Common myeloid progenitor, CD34-positive (primary cell): ENCODE measurements around the gene IQCE.

Source experiments
- CTCF ChIA-PET: fragments of 350-600 bp; sonication (Branson Sonifier 250); formaldehyde crosslinking; loops from one replicate; lab custom pipeline; 2021; ENCODE audit warnings: antibody characterized with exemption; lab: Charles Lee
- POLR2A ChIA-PET: fragments of 350-600 bp; sonication (Branson Sonifier 250); formaldehyde crosslinking; loops from one replicate; lab custom pipeline; 2021; ENCODE audit warnings: antibody characterized with exemption; lab: Charles Lee
- DNase-seq, 3 donors: peaks; one replicate each; pipeline versions ENCODE4 v3.0.0 to v3.0.0-alpha.2; 2013
- H3K27ac ChIP-seq, 2 experiments: 1 replicate in 1 of 2; 2 replicates in 1 of 2; pipeline ENCODE4 v1.7.0; 2013; ENCODE audit warnings: inconsistent platforms in 2 of 2, low read length in 2 of 2, mild to moderate bottlenecking in 2 of 2, low read depth in 1 of 2, moderate library complexity in 1 of 2; ENCODE audit not compliant: severe bottlenecking in 2 of 2, insufficient read depth in 1 of 2, poor library complexity in 1 of 2
- H3K27me3 ChIP-seq, 5 experiments: replicated peaks in 2 of 5; 1 replicate in 3 of 5; 2 replicates in 2 of 5; pipeline versions ENCODE4 v1.6.1 to v1.7.0; 2013; ENCODE audit warnings: low read length in 4 of 5, mild to moderate bottlenecking in 2 of 5, moderate library complexity in 2 of 5, inconsistent platforms in 1 of 5; ENCODE audit not compliant: insufficient read depth in 5 of 5, control insufficient read depth in 4 of 5
- H3K36me3 ChIP-seq, 4 experiments: 1 replicate in 2 of 4; 2 replicates in 2 of 4; pipeline versions ENCODE4 v1.6.1 to v1.7.0; 2013; ENCODE audit warnings: low read length in 3 of 4, control low read depth in 1 of 4, mild to moderate bottlenecking in 1 of 4; ENCODE audit not compliant: control insufficient read depth in 4 of 4, insufficient read depth in 4 of 4
- H3K4me1 ChIP-seq, 4 experiments: 1 replicate in 3 of 4; 2 replicates in 1 of 4; pipeline versions ENCODE4 v1.6.1 to v1.7.1; 2013; ENCODE audit warnings: low read length in 3 of 4, mild to moderate bottlenecking in 3 of 4, control low read depth in 1 of 4, inconsistent platforms in 1 of 4, moderate library complexity in 1 of 4; ENCODE audit not compliant: control insufficient read depth in 4 of 4, insufficient read depth in 4 of 4; ENCODE audit errors: control extremely low read depth in 1 of 4
- H3K4me3 ChIP-seq, 7 experiments: 1 replicate in 4 of 7; 2 replicates in 3 of 7; pipeline versions ENCODE4 v1.5.1 to v1.7.0; 2013; ENCODE audit warnings: mild to moderate bottlenecking in 7 of 7, low read length in 6 of 7, moderate library complexity in 6 of 7, inconsistent platforms in 2 of 7, low read depth in 2 of 7, control low read depth in 1 of 7; ENCODE audit not compliant: insufficient read depth in 4 of 7, control insufficient read depth in 1 of 7; ENCODE audit errors: extremely low read depth in 1 of 7
- H3K9me3 ChIP-seq, 5 experiments: 1 replicate in 4 of 5; 2 replicates in 1 of 5; pipeline versions ENCODE4 v1.6.1 to v1.7.1; 2013; ENCODE audit warnings: low read length in 4 of 5, mild to moderate bottlenecking in 2 of 5, inconsistent platforms in 1 of 5, low read depth in 1 of 5, moderate library complexity in 1 of 5; ENCODE audit not compliant: control insufficient read depth in 4 of 5, insufficient read depth in 2 of 5; ENCODE audit errors: control extremely low read depth in 1 of 5
- WGBS: methylation state at CpG from one replicate; pipeline ENCODE4 v1.1.5; 2013; ENCODE audit not compliant: insufficient coverage; 5-methylcytosine and 5-hydroxymethylcytosine counted together

Gene IQCE

GRCh38 chr7:2624293-2624886, 65.6 kb downstream of the IQCE start:
- no peak for DNase-seq
- H3K4me3 ChIP-seq, result no peak overlapping the region

DNA sequence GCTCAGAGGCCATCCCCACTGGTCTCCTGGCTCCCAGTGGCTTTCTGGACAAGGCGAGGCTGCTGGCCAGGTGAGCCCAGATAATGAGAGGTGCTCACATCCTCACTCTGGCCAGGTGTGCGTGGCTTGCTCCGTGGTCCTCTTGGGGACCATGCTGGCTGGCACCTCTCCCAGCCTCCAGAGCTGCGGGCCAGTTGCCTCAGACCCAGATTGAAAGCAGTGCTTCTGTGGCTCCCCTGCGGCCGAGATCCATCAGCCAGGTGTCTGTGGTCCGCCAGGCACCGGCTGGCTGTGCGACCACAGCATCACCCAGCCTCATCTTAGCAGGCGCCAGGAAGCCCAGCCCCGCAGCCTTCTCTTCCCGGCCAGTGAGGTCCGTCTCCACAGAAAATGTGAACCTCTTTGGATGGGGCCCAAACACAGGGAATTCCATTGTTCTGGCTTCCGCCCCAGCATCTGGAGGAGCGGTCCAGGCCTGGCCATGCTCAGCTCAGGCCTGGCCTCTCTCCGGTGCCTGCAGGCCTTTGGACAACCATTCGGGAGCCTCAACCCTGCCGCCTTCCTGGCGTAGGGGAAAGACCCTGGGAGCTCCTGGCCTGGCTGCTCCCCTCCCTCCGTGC, 67.8 kb downstream of the IQCE start:
- CTCF ChIA-PET, result interaction anchor here (0.8 to 16.3 kb wide), 2 partner anchors 16 to 18 kb away, joined by 3 to 114 read pairs; no protein-coding TSS in a partner anchor
- DNase-seq, result no peak
- H3K4me3 ChIP-seq, result no peak overlapping the region
- no peak overlapping the region for H3K27ac ChIP-seq
- no peaks in the 10 kb centered on the region for H3K36me3 ChIP-seq
- POLR2A ChIA-PET, result no interaction called here
- no peaks in the 10 kb centered on the region for H3K27me3 ChIP-seq
- peaks cover 0 to 31% (median 27%) of the 10 kb centered on the region in 4 experiments for H3K4me1 ChIP-seq
- H3K9me3 ChIP-seq, result no peaks in the 10 kb centered on the region
- 91% methylated on average over 19 of the region's 20 CpGs for WGBS

More at GRCh38 chr7:2624293-2624886, 65.6 kb downstream of the IQCE start:
- Histone ChIP-seq H3K27me3 (no peaks in the 10 kb centered on the region), H3K27ac (no peak overlapping the region), H3K4me1 (peaks cover 0 to 28% (median 22%) of the 10 kb centered on the region in 4 experiments), H3K9me3 (no peaks in the 10 kb centered on the region), H3K36me3 (no peaks in the 10 kb centered on the region)
- WGBS, result 93% methylated on average over 14 of the region's 18 CpGs
- ChIA-PET POLR2A (no interaction called here), CTCF (interaction anchor here (0.6 to 16.3 kb wide), 4 partner anchors 13 to 279 kb away, joined by 3 to 114 read pairs (median 4); no protein-coding TSS in a partner anchor)

DNA sequence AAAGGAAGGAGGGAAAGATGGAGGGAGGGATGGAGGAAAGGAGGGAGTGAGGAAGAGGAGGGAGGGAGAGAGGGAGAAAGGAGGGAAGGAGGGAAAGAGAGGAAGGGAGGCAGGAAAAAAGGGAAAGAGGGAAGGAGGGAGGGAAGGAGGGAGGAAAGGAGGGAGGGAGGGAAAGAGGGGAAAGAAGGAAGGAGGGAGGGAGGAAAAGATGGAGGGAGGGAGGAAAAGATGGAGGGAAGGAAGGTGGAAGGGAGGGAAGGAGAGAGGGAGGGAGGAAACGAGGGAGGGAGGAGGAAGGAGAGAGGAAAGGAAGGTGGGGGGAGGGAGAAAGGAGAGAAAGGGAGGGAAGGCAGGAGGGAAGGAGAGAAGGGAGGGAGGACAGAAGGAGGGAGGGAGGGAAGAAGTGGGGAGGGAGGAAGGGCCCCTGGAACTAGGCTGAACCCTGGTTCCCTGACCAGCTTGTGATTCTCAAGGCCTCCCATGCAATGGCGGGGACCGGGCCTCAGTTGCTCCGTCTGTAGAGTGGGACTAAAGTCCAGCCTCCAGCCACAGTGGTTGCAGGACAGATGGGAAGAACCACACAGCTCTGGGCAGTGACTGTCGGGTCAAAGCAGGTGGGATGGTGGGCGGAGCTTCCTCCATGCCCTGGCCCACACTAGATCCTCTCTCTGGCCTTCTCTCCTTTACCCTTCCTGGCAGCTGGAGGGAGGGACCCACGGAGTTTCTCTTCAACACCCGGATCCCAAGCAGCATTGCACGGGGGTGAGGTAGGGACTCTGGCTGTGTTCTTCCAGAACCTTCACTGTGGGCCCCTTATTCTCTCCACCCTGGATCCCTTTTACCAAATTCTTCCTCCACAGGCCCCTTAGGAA, 68.7 kb downstream of the IQCE start:
- Histone ChIP-seq H3K4me3 (no peak overlapping the region), H3K4me1 (peaks cover 0 to 27% (median 25%) of the 10 kb centered on the region in 4 experiments), H3K27me3 (no peaks in the 10 kb centered on the region), H3K9me3 (no peaks in the 10 kb centered on the region), H3K27ac (no peak overlapping the region), H3K36me3 (no peaks in the 10 kb centered on the region)
- ChIA-PET POLR2A (no interaction called here), CTCF (interaction anchor here (16.3 kb wide), 1 partner anchor 16 kb away, joined by 114 read pairs; no protein-coding TSS in a partner anchor)
- 92% methylated on average over 6 of the region's 9 CpGs for WGBS
- no peak for DNase-seq

GRCh38 chr7:2628130-2628482, 69.3 kb downstream of the IQCE start:
- CTCF ChIA-PET, result interaction anchor here (16.3 kb wide), 1 partner anchor 17 kb away, joined by 114 read pairs; no protein-coding TSS in a partner anchor
- no peak overlapping the region for H3K4me3 ChIP-seq

DNA sequence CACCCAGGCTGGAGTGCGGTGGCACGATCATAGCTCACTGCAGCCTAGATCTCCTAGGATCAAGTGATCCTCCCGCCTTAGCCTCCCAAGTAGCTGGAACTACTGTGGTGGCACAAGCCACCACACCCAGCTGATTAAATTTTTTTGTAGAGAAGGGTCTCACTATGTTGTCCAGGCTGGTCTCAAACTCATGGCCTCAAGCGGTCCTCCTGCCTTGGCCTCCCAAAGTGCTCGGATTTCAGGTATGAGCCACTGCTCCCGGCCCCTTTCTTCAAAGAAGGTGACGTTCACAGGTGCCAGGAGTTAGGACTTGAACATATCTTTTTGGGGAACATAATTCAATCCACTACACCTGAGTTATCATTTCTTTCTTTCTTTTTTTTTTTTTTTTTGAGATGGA, 70.1 kb downstream of the IQCE start:
- CTCF ChIA-PET, result interaction anchor here (0.7 to 16.3 kb wide), 5 partner anchors 11 to 81 kb away, joined by 3 to 114 read pairs (median 3); no protein-coding TSS in a partner anchor
- no peak overlapping the region for H3K27ac ChIP-seq
- peaks cover 0 to 27% (median 25%) of the 10 kb centered on the region in 4 experiments for H3K4me1 ChIP-seq

More at GRCh38 chr7:2628130-2628482, 69.3 kb downstream of the IQCE start:
- H3K4me1 ChIP-seq, result peaks cover 0 to 27% (median 25%) of the 10 kb centered on the region in 4 experiments
- DNase-seq, result no peak
- H3K27ac ChIP-seq, result no peak overlapping the region
- 90% methylated on average over 12 of the region's 12 CpGs for WGBS
- no peaks in the 10 kb centered on the region for H3K36me3 ChIP-seq
- no peaks in the 10 kb centered on the region for H3K9me3 ChIP-seq
- POLR2A ChIA-PET, result no interaction called here
- H3K27me3 ChIP-seq, result no peaks in the 10 kb centered on the region

DNA sequence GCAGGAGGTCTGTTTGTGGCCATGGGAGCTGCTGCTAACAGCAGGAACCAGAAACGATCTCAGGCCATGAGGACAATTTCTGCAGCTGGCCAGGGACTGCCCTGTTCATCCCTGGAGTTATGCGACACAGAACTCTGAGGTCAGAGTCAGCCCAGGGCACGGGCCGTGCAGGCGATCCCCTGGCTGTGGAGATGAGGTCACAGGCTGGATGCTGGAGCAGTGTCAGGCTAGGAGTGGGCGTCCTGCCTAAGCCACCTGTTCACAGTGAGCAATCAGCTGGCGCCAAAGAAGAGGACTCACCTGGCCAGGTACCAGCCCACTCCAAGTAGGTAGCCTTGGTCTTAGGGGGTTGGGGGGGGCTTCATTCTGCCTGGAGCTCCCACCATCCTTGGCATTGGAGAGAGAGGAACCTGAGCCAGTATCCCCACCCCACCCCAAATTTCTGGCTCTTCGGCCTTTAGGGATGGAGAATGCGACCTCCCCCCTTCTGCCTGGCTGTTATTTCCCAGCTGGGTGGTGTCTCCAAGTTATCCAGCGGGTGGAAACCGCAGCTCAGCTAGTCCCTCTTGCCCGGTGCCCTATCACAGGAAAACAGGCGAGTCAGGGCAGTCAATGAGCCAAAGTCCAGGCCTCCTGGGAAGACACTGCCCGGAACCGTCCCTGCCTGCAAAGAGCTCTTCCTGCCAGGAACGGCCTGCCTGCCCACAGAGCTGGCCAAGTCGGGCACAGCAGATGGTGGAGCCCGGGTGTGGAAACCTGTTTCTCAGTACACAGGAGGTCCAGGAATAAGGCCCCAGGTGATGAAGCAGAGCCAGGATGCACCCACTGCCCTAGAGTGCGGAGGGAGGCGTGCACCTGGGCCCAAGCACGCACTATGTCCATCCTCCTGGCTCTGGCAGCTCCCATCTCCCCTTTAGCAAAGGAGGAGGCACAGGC, 71.2 kb downstream of the IQCE start:
- no peak for DNase-seq
- WGBS, result 87% methylated on average over 19 of the region's 21 CpGs
- no peaks in the 10 kb centered on the region for H3K36me3 ChIP-seq
- H3K4me1 ChIP-seq, result peaks cover 0 to 35% (median 26%) of the 10 kb centered on the region in 4 experiments
- no peak overlapping the region for H3K27ac ChIP-seq
- CTCF ChIA-PET, result interaction anchor here (0.9 to 16.3 kb wide), 4 partner anchors 11 to 79 kb away, joined by 3 to 114 read pairs (median 4); no protein-coding TSS in a partner anchor
- POLR2A ChIA-PET, result no interaction called here
- no peaks in the 10 kb centered on the region for H3K9me3 ChIP-seq
- no peak overlapping the region for H3K4me3 ChIP-seq
- H3K27me3 ChIP-seq, result no peaks in the 10 kb centered on the region

More for the DNA sequence above, 70.1 kb downstream of the IQCE start:
- 100% methylated on average over 4 of the region's 7 CpGs for WGBS
- Histone ChIP-seq H3K36me3 (no peaks in the 10 kb centered on the region), H3K9me3 (no peaks in the 10 kb centered on the region), H3K4me3 (no peak overlapping the region), H3K27me3 (no peaks in the 10 kb centered on the region)
- POLR2A ChIA-PET, result no interaction called here
- no peak for DNase-seq
